Right ventricle myocardium inferior (tissue), 1 donor: ENCODE results near the gene CLDN11. TPM values are rescaled to one million over a fixed set of nuclear protein-coding genes. Genes with fewer than 3 reads are reported as not detected.

Experiments
- ATAC-seq: fragments of 200-7000 bp; cut with Tn5 transposase; one replicate; pipeline ENCODE4 v1.9.1; 2020; ENCODE audit warnings: mild to moderate bottlenecking, moderate library complexity
- DNase-seq: peaks from one replicate; pipeline ENCODE4 v3.0.0; 2021; ENCODE audit errors: missing footprints
- intact Hi-C: fragments of 100-400 bp; cut with DNase I; formaldehyde crosslinking; loops from one replicate; pipeline ENCODE4 v1.11.0; 2022
- long read RNA-seq: library from polyadenylated mRNA; unstranded; transcript quantifications from one replicate; pipeline ENCODE4 v2.0.0, GENCODE V29; 2021
- total RNA-seq: library from RNA; stranded (reverse); fragmentation: NEBNext Ultra II Directional; extraction: Animal tissue kit (Norgen Biotek cat#: 25700); gene quantifications from one replicate; pipeline ENCODE4 v1.2.1, GENCODE V29; 2021
- donor health status: DM: no; HTN: yes; CAD: no; lungs with severe emphysema.

CLDN11 gene
- total RNA-seq, result 2.7 TPM
- long read RNA-seq, result 0 reads

- peak; percentile 72 for DNase-seq
Measured at GRCh38 chr3:170418422-170419398, at the start of gene CLDN11. CLDN11 (plus strand) TSS chr3:170418868; CDS start chr3:170419067, 199 bp downstream.

GRCh38 chr3:170368921-170369320 is 49.7 kb upstream of the CLDN11 start:
- DNase-seq, result no peak

More at GRCh38 chr3:170418422-170419398, at the start of gene CLDN11:
- intact Hi-C loops, result no loop called here
- peak; percentile 48 for ATAC-seq

GRCh38 chr3:170372190-170372879 is 46.3 kb upstream of the CLDN11 start:
- intact Hi-C loops, result no loop called here
- ATAC-seq, result no peak

More at GRCh38 chr3:170368921-170369320, 49.7 kb upstream of the CLDN11 start:
- intact Hi-C loops, result no loop called here
- ATAC-seq, result no peak

GRCh38 chr3:170383567-170383966 is 35.1 kb upstream of the CLDN11 start:
- DNase-seq (no peak), ATAC-seq (no peak)
- intact Hi-C loops, result no loop called here

More at GRCh38 chr3:170372190-170372879, 46.3 kb upstream of the CLDN11 start:
- DNase-seq, result no peak

- DNase-seq, result no peak
- ATAC-seq, result no peak
- intact Hi-C loops, result no loop called here
Measured at GRCh38 chr3:170386468-170386867, 32.2 kb upstream of the CLDN11 start.

- ATAC-seq (no peak), DNase-seq (no peak)
- intact Hi-C loops, result no loop called here
Measured at GRCh38 chr3:170387950-170388349, 30.7 kb upstream of the CLDN11 start.

- DNase-seq (no peak), ATAC-seq (no peak)
- intact Hi-C loops, result no loop called here
Measured at GRCh38 chr3:170391108-170391507, 27.6 kb upstream of the CLDN11 start.

- ATAC-seq, result no peak
- intact Hi-C loops, result no loop called here
- DNase-seq, result no peak
Measured at GRCh38 chr3:170397685-170398084, 21.0 kb upstream of the CLDN11 start.

GRCh38 chr3:170405101-170405500 is 13.6 kb upstream of the CLDN11 start:
- intact Hi-C loops, result no loop called here
- DNase-seq (no peak), ATAC-seq (no peak)

GRCh38 chr3:170410428-170411029 is 8.1 kb upstream of the CLDN11 start:
- intact Hi-C loops, result loop anchor here (2.0 kb wide), 1 partner anchor 100 kb away; no protein-coding TSS in a partner anchor
- ATAC-seq, result no peak
- DNase-seq, result no peak

- intact Hi-C loops, result no loop called here
- no peak for ATAC-seq
- DNase-seq, result no peak
Measured at GRCh38 chr3:170413291-170413690, 5.4 kb upstream of the CLDN11 start.

GRCh38 chr3:170414202-170414663 is 4.4 kb upstream of the CLDN11 start:
- ATAC-seq, result peak; percentile 49
- intact Hi-C loops, result loop anchor here (2.0 kb wide), 2 partner anchors 277 to 397 kb away; no protein-coding TSS in a partner anchor
- no peak for DNase-seq

- no peak for ATAC-seq
- no peak for DNase-seq
- intact Hi-C loops, result no loop called here
Measured at GRCh38 chr3:170417090-170417489, 1.6 kb upstream of the CLDN11 start.

GRCh38 chr3:170419557-170420087 is 954 bp downstream of the CLDN11 start:
- intact Hi-C loops, result no loop called here
- DNase-seq, result no peak
- peak; percentile 37 for ATAC-seq

- DNase-seq, result no peak
- intact Hi-C loops, result no loop called here
- ATAC-seq, result no peak
Measured at GRCh38 chr3:170420307-170420821, 1.7 kb downstream of the CLDN11 start.

GRCh38 chr3:170421111-170421641 is 2.5 kb downstream of the CLDN11 start:
- no peak for DNase-seq
- intact Hi-C loops, result no loop called here
- ATAC-seq, result no peak

GRCh38 chr3:170421758-170422157 is 3.1 kb downstream of the CLDN11 start:
- intact Hi-C loops, result no loop called here
- no peak for DNase-seq
- no peak for ATAC-seq

- DNase-seq, result no peak
- ATAC-seq, result no peak
- intact Hi-C loops, result no loop called here
Measured at GRCh38 chr3:170423001-170423615, 4.4 kb downstream of the CLDN11 start.
